GM19099 (cell line): ENCODE results near the gene TNS2.

ENCODE experiments used
- POLR2A ChIP-seq: IDR thresholded peaks from 3 replicates; pipeline ENCODE4 v1.6.1; 2011; ENCODE audit warnings: low read depth; ENCODE audit not compliant: insufficient read length; ENCODE audit errors: extremely low read depth

Gene TNS2

DNA sequence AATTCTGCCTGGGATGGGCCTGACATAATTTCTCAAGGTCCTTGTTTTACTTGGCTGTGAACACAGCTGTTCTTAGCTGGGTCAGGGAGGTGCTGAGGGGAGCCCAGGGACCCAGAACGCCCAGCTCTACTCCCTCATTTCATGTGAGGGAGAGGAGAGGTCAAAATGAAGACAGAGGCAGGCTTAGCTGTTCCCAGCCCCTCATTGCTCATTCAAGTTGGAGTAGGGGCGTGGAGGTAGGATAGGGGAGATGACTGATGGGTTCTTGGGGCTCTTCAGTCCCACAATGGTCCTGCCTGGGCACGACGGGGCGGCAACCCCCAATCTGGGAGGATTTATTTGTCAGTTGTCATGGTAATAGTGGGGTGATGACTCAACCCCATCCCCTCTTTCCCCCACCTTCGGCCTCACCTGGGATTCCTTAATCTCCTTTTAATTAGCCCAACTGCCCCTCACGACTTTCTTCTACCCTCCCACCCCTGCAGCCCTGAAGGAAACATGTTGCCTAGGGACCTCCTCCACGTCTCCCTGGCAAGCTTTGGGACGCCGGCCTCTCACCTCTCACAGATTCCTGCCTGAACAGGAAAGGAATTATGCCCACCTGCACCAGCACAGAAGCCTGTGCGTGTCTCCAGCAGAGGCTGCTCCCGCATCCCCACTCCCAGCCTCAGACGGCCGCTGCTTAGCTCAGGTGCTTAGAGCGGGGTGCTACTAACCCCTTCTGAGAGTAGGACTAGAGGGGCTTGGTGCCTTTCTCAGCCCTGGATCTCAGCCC, 19.1 kb downstream of the TNS2 start:
- no peak for TF ChIP-seq POLR2A

- no peak for TF ChIP-seq POLR2A
Observed at GRCh38 chr12:53069621-53070410, 20.0 kb downstream of the TNS2 start.

DNA sequence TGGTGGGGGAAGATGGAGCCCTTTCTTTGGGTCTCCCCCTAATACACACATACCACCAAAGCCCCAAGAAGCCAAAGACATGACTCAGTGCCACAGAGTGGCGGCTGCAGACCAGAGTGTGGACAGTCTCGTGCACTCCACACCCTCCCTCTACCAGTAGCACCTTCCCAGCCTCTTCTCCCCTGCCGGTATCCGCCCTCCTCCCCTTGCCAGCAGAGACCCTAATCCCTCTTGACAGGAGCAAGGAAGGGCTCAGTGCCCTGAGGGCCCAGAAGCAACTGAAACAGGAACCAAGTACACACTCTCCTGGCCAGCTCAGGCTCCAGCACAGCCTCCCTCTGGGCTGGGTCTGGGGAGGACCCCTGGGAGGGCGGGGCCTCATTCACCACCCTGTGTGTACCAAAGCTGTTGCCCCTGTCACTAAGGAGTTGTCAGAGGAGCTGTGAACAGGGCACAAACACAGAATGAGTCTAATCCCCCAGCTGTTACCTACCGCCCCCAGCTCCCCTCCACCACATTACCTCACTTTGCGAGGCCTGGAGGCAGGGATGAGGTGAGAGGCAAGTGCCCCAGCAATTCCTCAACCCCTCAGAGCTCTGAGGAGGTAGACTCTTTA, 21.1 kb downstream of the TNS2 start:
- TF ChIP-seq POLR2A: no peak

DNA sequence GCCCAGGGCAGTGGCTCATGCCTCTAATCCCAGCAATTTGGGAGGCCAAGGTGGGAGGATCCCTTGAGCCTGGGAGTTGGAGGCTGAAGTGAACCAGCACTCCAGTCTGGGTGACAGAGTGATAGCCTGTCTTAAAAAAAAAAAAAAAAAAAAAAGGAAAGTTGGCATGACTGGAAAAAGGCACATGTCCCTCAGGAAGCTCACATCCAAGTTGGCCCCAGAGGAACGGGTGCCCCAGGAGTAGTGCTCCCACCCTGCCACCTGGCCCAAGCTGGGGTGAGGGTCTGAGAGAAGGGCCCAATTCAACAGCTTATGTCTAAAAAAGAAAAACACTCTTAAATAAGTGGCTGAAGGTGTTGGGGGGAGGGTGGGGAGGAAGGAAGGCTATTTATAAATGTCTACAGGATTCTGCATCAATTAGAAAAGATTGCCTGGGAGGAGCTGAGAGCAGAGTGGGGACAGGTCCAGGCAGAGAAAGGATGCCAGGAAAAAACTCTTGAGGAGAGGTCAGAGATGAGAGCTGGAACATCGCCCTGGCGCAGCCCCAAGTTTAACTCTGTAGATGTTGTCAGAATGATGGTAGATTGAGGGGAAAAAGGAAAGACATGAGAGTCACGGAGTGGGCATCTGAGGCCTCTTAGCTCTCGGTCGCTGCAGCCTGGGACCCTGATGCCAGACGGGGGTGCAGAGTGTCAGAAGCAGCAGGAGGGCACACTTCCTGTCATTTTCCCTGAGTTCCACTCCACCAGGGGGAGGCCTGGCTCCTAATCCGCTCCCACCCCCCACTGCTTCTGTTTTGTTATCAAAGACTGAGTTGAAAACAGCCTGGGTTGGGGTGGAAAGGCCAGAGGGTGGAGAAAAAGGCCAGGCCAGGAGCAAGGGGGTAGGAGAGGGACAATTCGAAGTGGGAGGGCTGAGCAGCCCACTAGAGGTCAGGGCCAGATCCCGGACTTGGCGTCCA, 22.0 kb downstream of the TNS2 start:
- TF ChIP-seq POLR2A: no peak

DNA sequence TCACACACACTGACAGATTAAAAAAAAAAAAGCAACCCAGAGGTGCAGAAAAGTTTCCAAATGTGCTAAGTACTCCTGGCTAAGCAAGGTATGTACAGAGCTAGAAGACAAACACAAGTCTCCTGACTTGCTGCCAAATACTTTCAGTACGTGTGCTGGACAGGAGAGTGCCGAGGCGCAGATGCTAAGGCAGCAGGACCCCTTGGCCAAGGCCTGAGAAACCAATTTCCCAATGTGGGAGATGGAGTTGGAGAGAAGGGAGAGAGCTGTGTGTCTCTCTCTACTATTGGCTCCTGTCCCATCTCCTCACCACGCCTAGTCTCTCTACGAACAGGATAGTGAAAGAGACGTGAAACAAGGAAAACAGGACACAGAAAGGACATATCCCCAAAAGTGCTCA, 24.0 kb downstream of the TNS2 start:
- no peak for TF ChIP-seq POLR2A

DNA sequence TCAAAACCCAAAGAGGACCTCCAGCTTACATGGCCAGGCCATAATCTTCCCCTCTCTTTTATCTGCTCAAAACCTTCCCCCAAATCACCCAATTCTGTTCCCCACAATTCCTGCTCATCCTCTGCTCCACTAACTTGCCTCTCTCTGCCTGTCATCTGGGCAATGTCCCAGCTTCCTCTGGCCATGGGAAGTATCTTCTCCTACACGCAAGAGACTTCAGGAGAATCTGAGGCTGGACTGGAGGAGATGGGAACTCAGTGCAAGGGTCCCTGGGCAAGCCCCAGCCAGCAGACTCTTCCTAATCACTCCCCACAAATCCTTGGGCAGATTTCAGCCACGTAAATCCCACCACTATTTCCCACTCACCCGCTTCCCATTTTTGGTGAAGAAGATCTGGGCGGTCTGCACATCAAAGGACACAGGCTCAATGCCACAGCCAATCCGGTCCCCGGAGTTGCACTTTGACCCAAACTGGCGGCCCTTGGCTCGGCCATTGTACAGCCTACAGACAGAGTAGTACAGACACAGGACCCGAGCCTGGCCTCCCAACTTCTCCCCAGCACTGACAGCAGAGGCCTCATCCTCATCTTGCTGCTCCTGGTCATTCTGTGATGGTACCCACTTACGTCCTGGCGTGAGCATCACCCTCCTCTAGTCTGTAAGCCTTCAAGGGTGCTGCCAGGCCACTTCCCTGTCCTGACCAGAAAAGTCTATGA, 24.6 kb downstream of the TNS2 start:
- TF ChIP-seq POLR2A: no peak

DNA sequence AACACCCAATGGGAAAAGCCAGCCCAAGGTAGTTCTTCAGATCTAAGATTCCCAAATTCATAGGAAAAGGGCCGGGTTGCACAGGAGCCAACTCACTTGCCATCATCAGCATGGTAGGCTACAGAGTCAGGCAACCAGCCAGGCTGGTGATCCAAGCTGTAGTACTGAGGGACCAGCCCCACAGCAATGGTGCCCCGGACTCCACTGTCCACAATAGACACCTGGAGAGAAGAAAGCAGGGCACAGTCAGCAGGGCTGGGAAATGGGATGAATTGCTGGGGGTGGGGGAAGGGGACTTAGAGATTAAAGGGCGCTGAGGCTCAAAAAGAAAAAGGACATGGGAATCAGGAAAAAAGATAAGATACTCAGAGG, 25.1 kb downstream of the TNS2 start:
- TF ChIP-seq POLR2A: no peak

GRCh38 chr12:53076461-53076860, 26.6 kb downstream of the TNS2 start:
- no peak for TF ChIP-seq POLR2A

GRCh38 chr12:53077030-53077429, 27.2 kb downstream of the TNS2 start:
- TF ChIP-seq POLR2A: no peak

DNA sequence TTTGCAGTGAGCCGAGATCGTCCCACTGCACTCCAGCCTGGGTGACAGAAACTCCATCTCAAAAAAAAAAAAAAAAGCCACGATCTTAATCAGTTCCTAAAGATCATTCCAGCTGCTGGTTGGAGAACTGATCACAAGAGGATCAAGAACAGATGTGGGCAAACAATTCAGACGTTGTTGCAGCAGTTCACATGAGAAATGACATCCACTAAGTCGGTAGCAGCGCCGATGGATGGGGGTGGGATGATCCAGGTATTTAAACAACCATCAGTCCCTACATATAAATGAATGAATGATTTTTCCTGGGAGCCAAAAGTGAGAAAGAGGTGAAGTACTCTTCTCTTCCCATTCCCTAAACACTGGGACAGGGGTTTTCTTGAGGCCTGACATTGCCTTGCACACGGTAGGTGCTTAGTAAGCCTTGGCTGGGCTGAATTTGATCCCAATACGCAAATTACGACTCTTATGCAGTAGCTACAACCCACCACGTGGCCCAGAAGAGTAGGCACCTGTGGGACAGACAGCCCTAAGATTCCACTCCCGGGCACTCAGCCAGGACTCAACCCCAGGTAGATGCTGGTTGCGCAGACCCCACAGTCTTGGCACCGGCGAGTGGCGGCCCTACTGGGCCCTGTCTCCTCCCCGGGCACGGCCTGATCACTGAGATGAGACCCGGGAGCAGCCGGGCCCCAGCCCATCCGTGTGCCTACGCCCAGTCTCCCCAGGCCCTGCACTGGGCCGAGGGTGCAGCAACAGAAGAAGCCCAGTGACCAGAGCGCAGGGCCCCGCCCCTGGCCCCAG, 28.8 kb downstream of the TNS2 start:
- TF ChIP-seq POLR2A: no peak

DNA sequence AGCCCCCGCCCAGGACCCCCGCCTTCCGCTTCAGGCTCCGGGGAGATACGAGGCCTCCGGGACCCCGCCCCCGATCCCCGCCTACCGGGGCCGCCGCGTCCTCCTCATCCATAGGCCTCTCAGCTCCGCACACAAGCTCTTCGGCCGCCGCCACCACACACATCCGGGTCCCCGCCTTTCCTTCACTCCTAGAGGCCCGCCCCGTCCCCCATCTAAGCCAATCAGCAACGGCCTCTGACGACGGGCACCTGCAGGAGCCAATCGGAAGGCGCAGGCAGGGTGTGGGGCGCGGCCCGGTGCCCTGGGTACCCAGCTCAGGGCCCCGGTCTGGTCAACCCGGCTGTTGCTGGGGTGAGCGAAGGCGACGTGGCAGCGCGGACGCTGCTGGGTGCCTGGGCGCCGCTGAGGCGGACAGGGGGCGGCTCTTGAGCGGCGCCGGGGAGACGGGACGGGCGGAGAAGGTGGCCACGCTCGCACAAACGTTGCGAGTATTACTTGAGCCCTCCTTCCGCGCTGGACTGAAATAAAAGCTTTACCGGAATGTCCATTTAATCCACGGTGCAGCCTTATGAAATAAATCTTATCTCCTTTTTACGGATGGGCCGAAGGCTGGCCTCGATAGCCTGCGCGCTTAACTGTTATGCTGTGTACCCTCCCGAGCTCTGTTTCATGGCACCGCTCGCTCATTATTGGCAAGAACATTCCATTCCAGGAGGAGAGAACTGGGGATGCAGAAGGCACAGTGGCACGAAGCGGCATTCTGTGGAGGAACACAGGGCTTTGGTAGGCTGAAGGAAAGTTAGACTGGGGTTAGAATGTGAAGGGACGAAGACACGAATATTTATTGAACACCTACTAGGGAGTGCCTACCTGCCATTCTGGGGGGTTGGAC, 29.6 kb downstream of the TNS2 start, which contains the start of gene SPRYD3:
Gene SPRYD3 (minus strand): TSS at position 165 of the 892 bp plus-strand sequence. CDS start 57 bp downstream, at position 108.
- peak; percentile 96 for TF ChIP-seq POLR2A

- TF ChIP-seq POLR2A: no peak
Observed at GRCh38 chr12:53082637-53083175, 32.8 kb downstream of the TNS2 start.
